Measurements from ENCODE around the gene HINT2. TPM values are rescaled to one million over a fixed set of nuclear protein-coding genes. Genes with fewer than 3 reads are reported as not detected.

The HINT2 gene
- total RNA-seq, 2 experiments from 2014 or later, result 53.4 to 62.7 TPM

GRCh38 chr9:35776018-35776417, 38.8 kb downstream of the HINT2 start:
- TF ChIP-seq CTCF (IDR thresholded peaks at IDR 0.05), result no peak
- H3K9me3 Mint-ChIP-seq, result no peaks in the 10 kb centered on the region
- ATAC-seq (peak; percentile 37), DNase-seq (no peak)
- peaks cover 9% of the 10 kb centered on the region for H3K36me3 Mint-ChIP-seq (ENCODE audit: low read depth)
- ChIA-PET POLR2A (no interaction called here), CTCF (interaction anchor here (0.9 to 4.1 kb wide), 5 partner anchors 12 to 106 kb away, joined by 3 to 17 read pairs (median 4); no protein-coding TSS in a partner anchor)
- peaks cover 6% of the 10 kb centered on the region for H3K4me1 Mint-ChIP-seq (ENCODE audit: low read depth)
- no peaks in the 10 kb centered on the region for H3K27me3 Mint-ChIP-seq
- H3K4me3 Mint-ChIP-seq, result no peak overlapping the region
- intact Hi-C loops (cut with micrococcal nuclease), result no loop called here
- H3K27ac Mint-ChIP-seq, result no peak overlapping the region

- intact Hi-C loops (cut with micrococcal nuclease), result no loop called here
- Mint-ChIP-seq H3K27ac (no peak overlapping the region), H3K27me3 (no peaks in the 10 kb centered on the region), H3K9me3 (no peaks in the 10 kb centered on the region), H3K4me1 (ENCODE audit: low read depth) (peaks cover 6% of the 10 kb centered on the region), H3K4me3 (no peak overlapping the region), H3K36me3 (ENCODE audit: low read depth) (peaks cover 3% of the 10 kb centered on the region)
- ATAC-seq, result no peak
- TF ChIP-seq CTCF (IDR thresholded peaks at IDR 0.05), result no peak
- POLR2A ChIA-PET, result no interaction called here
- CTCF ChIA-PET, result interaction anchor here (0.9 to 4.1 kb wide), 5 partner anchors 13 to 107 kb away, joined by 3 to 17 read pairs (median 4); no protein-coding TSS in a partner anchor
- DNase-seq, result no peak
Observed at GRCh38 chr9:35774907-35775635, 39.8 kb downstream of the HINT2 start.

- no peak overlapping the region for H3K27ac Mint-ChIP-seq
- no peaks in the 10 kb centered on the region for H3K36me3 Mint-ChIP-seq (ENCODE audit: low read depth)
- ATAC-seq, result no peak
- no peaks in the 10 kb centered on the region for H3K9me3 Mint-ChIP-seq
- ChIA-PET POLR2A (no interaction called here), CTCF (interaction anchor here (1.5 to 4.5 kb wide), 5 partner anchors 9 to 110 kb away, joined by 4 to 30 read pairs (median 5); no protein-coding TSS in a partner anchor)
- no peak for TF ChIP-seq CTCF (IDR thresholded peaks at IDR 0.05)
- intact Hi-C loops (cut with micrococcal nuclease), result no loop called here
- no peak overlapping the region for H3K4me3 Mint-ChIP-seq
- no peaks in the 10 kb centered on the region for H3K27me3 Mint-ChIP-seq
- H3K4me1 Mint-ChIP-seq (ENCODE audit: low read depth), result peaks cover 6% of the 10 kb centered on the region
- no peak for DNase-seq
Observed at GRCh38 chr9:35771943-35772342, 42.9 kb downstream of the HINT2 start.

GRCh38 chr9:35771534-35771933, 43.3 kb downstream of the HINT2 start:
- Mint-ChIP-seq H3K4me1 (ENCODE audit: low read depth) (peaks cover 6% of the 10 kb centered on the region), H3K4me3 (no peak overlapping the region), H3K27ac (no peak overlapping the region), H3K27me3 (no peaks in the 10 kb centered on the region), H3K9me3 (no peaks in the 10 kb centered on the region), H3K36me3 (ENCODE audit: low read depth) (no peaks in the 10 kb centered on the region)
- intact Hi-C loops (cut with micrococcal nuclease), result no loop called here
- ATAC-seq, result no peak
- POLR2A ChIA-PET, result interaction anchor here (1.3 kb wide), 1 partner anchor 22 kb away, joined by 4 read pairs; the partner anchor contains the start of genes GBA2 and RGP1
- CTCF ChIA-PET, result interaction anchor here (1.0 to 4.5 kb wide), 5 partner anchors 9 to 111 kb away, joined by 4 to 30 read pairs (median 5); no protein-coding TSS in a partner anchor
- TF ChIP-seq CTCF (IDR thresholded peaks at IDR 0.05), result no peak
- no peak for DNase-seq

GRCh38 chr9:35771075-35771433, 43.8 kb downstream of the HINT2 start:
- intact Hi-C loops (cut with micrococcal nuclease), result no loop called here
- DNase-seq, result no peak
- POLR2A ChIA-PET, result interaction anchor here (1.1 to 1.3 kb wide), 2 partner anchors 13 to 22 kb away, joined by 3 to 4 read pairs; partner anchors contain the start of genes GBA2 and RGP1
- Mint-ChIP-seq H3K4me3 (no peak overlapping the region), H3K36me3 (ENCODE audit: low read depth) (no peaks in the 10 kb centered on the region), H3K9me3 (no peaks in the 10 kb centered on the region), H3K4me1 (ENCODE audit: low read depth) (peaks cover 10% of the 10 kb centered on the region), H3K27ac (no peak overlapping the region), H3K27me3 (no peaks in the 10 kb centered on the region)
- ATAC-seq, result no peak
- CTCF ChIA-PET, result interaction anchor here (0.6 to 4.5 kb wide), 5 partner anchors 8 to 131 kb away, joined by 3 to 30 read pairs (median 4); no protein-coding TSS in a partner anchor
- no peak for TF ChIP-seq CTCF (IDR thresholded peaks at IDR 0.05)
